Liver (tissue), 9 donors: ENCODE data around the gene KIAA1191. TPM values are rescaled to one million over a fixed set of nuclear protein-coding genes. Genes with fewer than 3 reads are reported as not detected.
A peak's percentile ranks its signal among the peaks of the same experiment; 100 is the strongest.

Experiments used
- DNase-seq: peaks from one replicate; pipeline ENCODE4 v3.0.0-alpha.2; 2017; ENCODE audit warnings: low spot score
- H3K27ac ChIP-seq, 2 donors: one replicate each; pipeline ENCODE4 v1.7.0; 2013; ENCODE audit warnings: inconsistent platforms in 2 of 2, low read length in 2 of 2, control low read depth in 1 of 2, low read depth in 1 of 2, mild to moderate bottlenecking in 1 of 2
- H3K27me3 ChIP-seq, 4 donors: one replicate each; pipeline versions ENCODE4 v1.6.1 to v1.7.0; 2013; ENCODE audit warnings: low read length in 3 of 4, inconsistent platforms in 1 of 4, mild to moderate bottlenecking in 1 of 4, moderate library complexity in 1 of 4; ENCODE audit not compliant: control insufficient read depth in 4 of 4, insufficient read depth in 4 of 4
- H3K36me3 ChIP-seq, 4 donors: one replicate each; pipeline versions ENCODE4 v1.6.1 to v1.7.0; 2013; ENCODE audit warnings: low read length in 3 of 4, mild to moderate bottlenecking in 3 of 4, low read depth in 1 of 4, moderate library complexity in 1 of 4; ENCODE audit not compliant: control insufficient read depth in 4 of 4, insufficient read depth in 3 of 4
- H3K4me1 ChIP-seq, 4 donors: one replicate each; pipeline versions ENCODE4 v1.6.1 to v1.7.0; 2013; ENCODE audit warnings: low read length in 3 of 4, mild to moderate bottlenecking in 3 of 4, moderate library complexity in 1 of 4; ENCODE audit not compliant: control insufficient read depth in 4 of 4, insufficient read depth in 4 of 4
- H3K4me3 ChIP-seq, 3 donors: one replicate each; pipeline versions ENCODE4 v1.6.1 to v1.7.0; 2013; ENCODE audit warnings: low read length in 3 of 3, control low read depth in 1 of 3, low read depth in 1 of 3, mild to moderate bottlenecking in 1 of 3
- H3K9ac ChIP-seq, 2 donors: one replicate each; pipeline ENCODE4 v1.7.0; 2013; ENCODE audit warnings: low read length in 2 of 2, mild to moderate bottlenecking in 2 of 2, moderate library complexity in 2 of 2, control low read depth in 1 of 2, low read depth in 1 of 2
- H3K9me3 ChIP-seq, 4 donors: one replicate each; pipeline versions ENCODE4 v1.6.1 to v1.7.0; 2013; ENCODE audit warnings: low read length in 3 of 4; ENCODE audit not compliant: control insufficient read depth in 4 of 4
- EGR1 ChIP-seq, 2 donors: IDR thresholded peaks; 2 replicates each; pipeline ENCODE4 v1.6.1; 2016 to 2018; ENCODE audit warnings: antibody characterized with exemption in 2 of 2, low read depth in 2 of 2
- FOXA1 ChIP-seq: IDR thresholded peaks from 2 replicates; pipeline ENCODE4 v1.6.1; 2016; ENCODE audit warnings: antibody characterized with exemption
- FOXA2 ChIP-seq: IDR thresholded peaks from 2 replicates; pipeline ENCODE4 v1.6.1; 2016; ENCODE audit warnings: antibody characterized with exemption
- GABPA ChIP-seq, 2 donors: IDR thresholded peaks in 1 of 2; conservative IDR thresholded peaks in 1 of 2; 2 replicates each; pipeline ENCODE4 v1.6.1; 2016; ENCODE audit warnings: antibody characterized with exemption in 2 of 2, mild to moderate bottlenecking in 1 of 2, moderate library complexity in 1 of 2
- HNF4A ChIP-seq, 2 donors: conservative IDR thresholded peaks; 2 replicates each; pipeline ENCODE4 v1.6.1; 2016; ENCODE audit warnings: antibody characterized with exemption in 2 of 2, mild to moderate bottlenecking in 2 of 2
- HNF4G ChIP-seq: IDR thresholded peaks from 2 replicates; pipeline ENCODE4 v1.6.1; 2016; ENCODE audit warnings: antibody characterized with exemption
- JUND ChIP-seq, 2 donors: IDR thresholded peaks; 2 replicates each; pipeline ENCODE4 v1.6.1; 2016; ENCODE audit warnings: antibody characterized with exemption in 2 of 2
- NR2F2 ChIP-seq: IDR thresholded peaks from 2 replicates; pipeline ENCODE4 v1.6.1; 2016; ENCODE audit warnings: antibody characterized with exemption
- RAD21 ChIP-seq, 2 donors: IDR thresholded peaks; 2 replicates each; pipeline ENCODE4 v1.6.1; 2016; ENCODE audit warnings: antibody characterized with exemption in 2 of 2, mild to moderate bottlenecking in 2 of 2
- RXRA ChIP-seq, 2 donors: IDR thresholded peaks; 2 replicates each; pipeline ENCODE4 v1.6.1; 2017 to 2018; ENCODE audit warnings: antibody characterized with exemption in 2 of 2, mild to moderate bottlenecking in 1 of 2
- SP1 ChIP-seq: IDR thresholded peaks from 2 replicates; pipeline ENCODE4 v1.6.1; 2018; ENCODE audit warnings: antibody characterized with exemption, mild to moderate bottlenecking
- TAF1 ChIP-seq: conservative IDR thresholded peaks from 2 replicates; pipeline ENCODE4 v1.6.1; 2016; ENCODE audit warnings: antibody characterized with exemption, mild to moderate bottlenecking
- YY1 ChIP-seq: IDR thresholded peaks from 2 replicates; pipeline ENCODE4 v1.6.1; 2016; ENCODE audit warnings: antibody characterized with exemption, mild to moderate bottlenecking
- WGBS: extraction: QIAGEN DNeasy Blood & Tissue Kit; methylation state at CpG from one replicate; pipeline ENCODE4 v1.1.7; 2013; 5-methylcytosine and 5-hydroxymethylcytosine counted together
- polyA plus RNA-seq, 2 donors: library from polyadenylated mRNA; stranded (reverse) in 1 of 2; unstranded in 1 of 2; fragments of 200-250 nt in 1 of 2; fragments of >200 nt in 1 of 2; fragmentation: Nextera tagmentation in 1 of 2; extraction: Ambion mirVana in 1 of 2; gene quantifications; one replicate each; pipeline versions ENCODE4 v1.2.1 to v1.2.3, GENCODE V29; 2013 to 2015
- total RNA-seq, 2 donors: library from RNA; depleted of rRNA; stranded (reverse); fragments of >200 nt; gene quantifications; one replicate each; pipeline ENCODE4 v1.2.3, GENCODE V29; 2014
- TF ChIP-seq, protein P1 (sequence below): IDR thresholded peaks from 2 replicates; pipeline ENCODE4 v1.6.1; 2016; ENCODE audit warnings: antibody characterized with exemption
- TF ChIP-seq, protein P2 (sequence below): IDR thresholded peaks from 2 replicates; pipeline ENCODE4 v1.6.1; 2016; ENCODE audit warnings: antibody characterized with exemption
- TF ChIP-seq, protein P3 (sequence below): IDR thresholded peaks from 2 replicates; pipeline ENCODE4 v1.6.1; 2016; ENCODE audit warnings: antibody characterized with exemption
- TF ChIP-seq, protein P4 (sequence below): IDR thresholded peaks from 2 replicates; pipeline ENCODE4 v1.6.1; 2016; ENCODE audit warnings: antibody characterized with exemption, mild to moderate bottlenecking
- TF ChIP-seq, protein P5 (sequence below): fragments of 150-350 bp; IDR thresholded peaks from 2 replicates; pipeline ENCODE4 v1.5.1; 2017; ENCODE audit warnings: improper control_type of control experiment, low read depth, low read length; ENCODE audit not compliant: missing input control
- donor health status: healthy.
- donor health status: healthy.
- donor health status: healthy.
- donor health status: healthy.
- donor health status: healthy.

The KIAA1191 gene
- total and polyA plus RNA-seq, 4 donors: 25.7 to 37.2 (median 31.4) TPM

DNA sequence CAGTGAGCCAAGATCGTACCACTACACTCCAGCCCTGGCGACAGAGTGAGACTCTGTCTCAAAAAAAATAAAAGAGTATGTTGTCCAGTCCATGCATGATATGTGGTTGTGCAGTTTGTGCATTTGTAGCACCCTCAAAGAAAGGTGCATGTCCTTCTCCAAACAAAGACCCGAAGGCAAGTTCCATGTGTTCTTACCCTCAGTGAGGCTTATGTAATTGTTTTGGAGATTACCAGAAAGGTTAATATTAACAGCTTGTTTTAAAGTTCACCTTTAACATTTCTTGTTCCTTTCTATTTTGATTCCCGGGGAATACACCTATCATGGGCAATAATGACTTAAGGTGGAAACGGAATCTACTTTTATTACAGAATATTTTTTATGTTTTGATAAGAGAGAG lies 22.3 kb downstream of the KIAA1191 start:
- TF ChIP-seq RAD21 (IDR thresholded peaks at IDR 0.05) (peak in 1 of 2 donors; percentile 32), JUND (IDR thresholded peaks at IDR 0.05) (peak in 1 of 2 donors; percentile 50), HNF4G (no peak), EGR1 (IDR thresholded peaks at IDR 0.05; ENCODE audit: low read depth in 2 of 2) (no peak), YY1 (peak; percentile 53), HNF4A (conservative IDR thresholded peaks at IDR 0.05) (peak; percentile 55 to 84), NR2F2 (no peak), RXRA (IDR thresholded peaks at IDR 0.05) (peak; percentile 64 to 86), SP1 (peak; percentile 64), FOXA2 (peak; percentile 33)
- TF ChIP-seq, protein P1, sequence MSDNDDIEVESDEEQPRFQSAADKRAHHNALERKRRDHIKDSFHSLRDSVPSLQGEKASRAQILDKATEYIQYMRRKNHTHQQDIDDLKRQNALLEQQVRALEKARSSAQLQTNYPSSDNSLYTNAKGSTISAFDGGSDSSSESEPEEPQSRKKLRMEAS: peak; percentile 87
- TF ChIP-seq, protein P2, sequence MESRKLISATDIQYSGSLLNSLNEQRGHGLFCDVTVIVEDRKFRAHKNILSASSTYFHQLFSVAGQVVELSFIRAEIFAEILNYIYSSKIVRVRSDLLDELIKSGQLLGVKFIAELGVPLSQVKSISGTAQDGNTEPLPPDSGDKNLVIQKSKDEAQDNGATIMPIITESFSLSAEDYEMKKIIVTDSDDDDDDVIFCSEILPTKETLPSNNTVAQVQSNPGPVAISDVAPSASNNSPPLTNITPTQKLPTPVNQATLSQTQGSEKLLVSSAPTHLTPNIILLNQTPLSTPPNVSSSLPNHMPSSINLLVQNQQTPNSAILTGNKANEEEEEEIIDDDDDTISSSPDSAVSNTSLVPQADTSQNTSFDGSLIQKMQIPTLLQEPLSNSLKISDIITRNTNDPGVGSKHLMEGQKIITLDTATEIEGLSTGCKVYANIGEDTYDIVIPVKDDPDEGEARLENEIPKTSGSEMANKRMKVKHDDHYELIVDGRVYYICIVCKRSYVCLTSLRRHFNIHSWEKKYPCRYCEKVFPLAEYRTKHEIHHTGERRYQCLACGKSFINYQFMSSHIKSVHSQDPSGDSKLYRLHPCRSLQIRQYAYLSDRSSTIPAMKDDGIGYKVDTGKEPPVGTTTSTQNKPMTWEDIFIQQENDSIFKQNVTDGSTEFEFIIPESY: peak; percentile 63
- H3K36me3 ChIP-seq: peaks cover 0 to 2% (median 2%) of the 10 kb centered on the region in 4 donors
- peak overlapping the region; percentile 44 to 75 for H3K27ac ChIP-seq
- peaks cover 0 to under 1% (median 0%) of the 10 kb centered on the region in 4 donors for H3K9me3 ChIP-seq
- H3K4me3 ChIP-seq: peak overlapping the region in 1 of 3 donors; percentile 5
- WGBS: 40% methylated on average over 5 of the region's 5 CpGs
- H3K4me1 ChIP-seq: peaks cover 9 to 51% (median 39%) of the 10 kb centered on the region in 4 donors
- peak overlapping the region; percentile 19 to 58 for H3K9ac ChIP-seq
- no peaks in the 10 kb centered on the region for H3K27me3 ChIP-seq
- no peak for DNase-seq

DNA sequence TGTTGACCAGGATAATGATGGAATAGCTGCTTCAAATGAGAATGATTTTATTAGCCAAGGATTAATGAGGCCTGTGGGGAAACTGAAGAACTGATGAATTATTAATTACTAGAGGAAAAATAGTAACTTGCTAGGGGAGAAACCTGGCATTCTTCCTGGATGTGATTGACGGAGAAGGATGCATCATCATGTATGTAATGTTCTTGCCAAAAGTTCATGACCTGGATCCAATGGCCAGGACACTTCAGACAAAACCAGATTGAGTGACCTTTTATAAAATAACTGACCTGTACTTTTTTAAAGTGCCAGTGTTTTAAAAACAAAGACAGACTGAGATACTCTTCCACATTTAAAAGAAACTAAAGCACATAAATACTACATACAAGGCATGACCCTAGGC lies 23.7 kb downstream of the KIAA1191 start:
- WGBS: 27% methylated on average over 1 of the region's 1 CpG

More for the DNA sequence above, 23.7 kb downstream of the KIAA1191 start:
- no peak for DNase-seq
- H3K9me3 ChIP-seq: peaks cover 0 to 2% (median 0%) of the 10 kb centered on the region in 4 donors
- peak overlapping the region; percentile 50 to 75 for H3K27ac ChIP-seq
- no peak overlapping the region for H3K9ac ChIP-seq
- no peak overlapping the region for H3K4me3 ChIP-seq
- peaks cover 0 to 2% (median 2%) of the 10 kb centered on the region in 4 donors for H3K36me3 ChIP-seq
- H3K27me3 ChIP-seq: no peaks in the 10 kb centered on the region
- peaks cover 9 to 51% (median 39%) of the 10 kb centered on the region in 4 donors for H3K4me1 ChIP-seq
- TF ChIP-seq RXRA (IDR thresholded peaks at IDR 0.05) (peak; percentile 83 to 86), FOXA1 (no peak), FOXA2 (no peak), NR2F2 (peak; percentile 55), JUND (IDR thresholded peaks at IDR 0.05) (peak; percentile 38 to 46), YY1 (no peak), TAF1 (no peak), HNF4A (conservative IDR thresholded peaks at IDR 0.05) (peak; percentile 61 to 67), HNF4G (no peak), EGR1 (IDR thresholded peaks at IDR 0.05; ENCODE audit: low read depth in 2 of 2) (no peak), GABPA (IDR thresholded peaks at IDR 0.05 in 1 of 2, conservative IDR thresholded peaks at IDR 0.05 in 1 of 2) (no peak), SP1 (peak; percentile 38), RAD21 (IDR thresholded peaks at IDR 0.05) (peak in 1 of 2 donors; percentile 8)
- TF ChIP-seq, protein P1: peak; percentile 28
- TF ChIP-seq, protein P3, sequence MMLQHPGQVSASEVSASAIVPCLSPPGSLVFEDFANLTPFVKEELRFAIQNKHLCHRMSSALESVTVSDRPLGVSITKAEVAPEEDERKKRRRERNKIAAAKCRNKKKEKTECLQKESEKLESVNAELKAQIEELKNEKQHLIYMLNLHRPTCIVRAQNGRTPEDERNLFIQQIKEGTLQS: peak; percentile 50
- TF ChIP-seq, protein P4, sequence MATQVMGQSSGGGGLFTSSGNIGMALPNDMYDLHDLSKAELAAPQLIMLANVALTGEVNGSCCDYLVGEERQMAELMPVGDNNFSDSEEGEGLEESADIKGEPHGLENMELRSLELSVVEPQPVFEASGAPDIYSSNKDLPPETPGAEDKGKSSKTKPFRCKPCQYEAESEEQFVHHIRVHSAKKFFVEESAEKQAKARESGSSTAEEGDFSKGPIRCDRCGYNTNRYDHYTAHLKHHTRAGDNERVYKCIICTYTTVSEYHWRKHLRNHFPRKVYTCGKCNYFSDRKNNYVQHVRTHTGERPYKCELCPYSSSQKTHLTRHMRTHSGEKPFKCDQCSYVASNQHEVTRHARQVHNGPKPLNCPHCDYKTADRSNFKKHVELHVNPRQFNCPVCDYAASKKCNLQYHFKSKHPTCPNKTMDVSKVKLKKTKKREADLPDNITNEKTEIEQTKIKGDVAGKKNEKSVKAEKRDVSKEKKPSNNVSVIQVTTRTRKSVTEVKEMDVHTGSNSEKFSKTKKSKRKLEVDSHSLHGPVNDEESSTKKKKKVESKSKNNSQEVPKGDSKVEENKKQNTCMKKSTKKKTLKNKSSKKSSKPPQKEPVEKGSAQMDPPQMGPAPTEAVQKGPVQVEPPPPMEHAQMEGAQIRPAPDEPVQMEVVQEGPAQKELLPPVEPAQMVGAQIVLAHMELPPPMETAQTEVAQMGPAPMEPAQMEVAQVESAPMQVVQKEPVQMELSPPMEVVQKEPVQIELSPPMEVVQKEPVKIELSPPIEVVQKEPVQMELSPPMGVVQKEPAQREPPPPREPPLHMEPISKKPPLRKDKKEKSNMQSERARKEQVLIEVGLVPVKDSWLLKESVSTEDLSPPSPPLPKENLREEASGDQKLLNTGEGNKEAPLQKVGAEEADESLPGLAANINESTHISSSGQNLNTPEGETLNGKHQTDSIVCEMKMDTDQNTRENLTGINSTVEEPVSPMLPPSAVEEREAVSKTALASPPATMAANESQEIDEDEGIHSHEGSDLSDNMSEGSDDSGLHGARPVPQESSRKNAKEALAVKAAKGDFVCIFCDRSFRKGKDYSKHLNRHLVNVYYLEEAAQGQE: peak; percentile 8
- TF ChIP-seq, protein P5, sequence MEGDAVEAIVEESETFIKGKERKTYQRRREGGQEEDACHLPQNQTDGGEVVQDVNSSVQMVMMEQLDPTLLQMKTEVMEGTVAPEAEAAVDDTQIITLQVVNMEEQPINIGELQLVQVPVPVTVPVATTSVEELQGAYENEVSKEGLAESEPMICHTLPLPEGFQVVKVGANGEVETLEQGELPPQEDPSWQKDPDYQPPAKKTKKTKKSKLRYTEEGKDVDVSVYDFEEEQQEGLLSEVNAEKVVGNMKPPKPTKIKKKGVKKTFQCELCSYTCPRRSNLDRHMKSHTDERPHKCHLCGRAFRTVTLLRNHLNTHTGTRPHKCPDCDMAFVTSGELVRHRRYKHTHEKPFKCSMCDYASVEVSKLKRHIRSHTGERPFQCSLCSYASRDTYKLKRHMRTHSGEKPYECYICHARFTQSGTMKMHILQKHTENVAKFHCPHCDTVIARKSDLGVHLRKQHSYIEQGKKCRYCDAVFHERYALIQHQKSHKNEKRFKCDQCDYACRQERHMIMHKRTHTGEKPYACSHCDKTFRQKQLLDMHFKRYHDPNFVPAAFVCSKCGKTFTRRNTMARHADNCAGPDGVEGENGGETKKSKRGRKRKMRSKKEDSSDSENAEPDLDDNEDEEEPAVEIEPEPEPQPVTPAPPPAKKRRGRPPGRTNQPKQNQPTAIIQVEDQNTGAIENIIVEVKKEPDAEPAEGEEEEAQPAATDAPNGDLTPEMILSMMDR: no peak
- TF ChIP-seq, protein P2: no peak
